Central memory CD4-positive, alpha-beta T cell (primary cell): ENCODE measurements around the gene AQP10.
"Not testable (repeated sequence)": the region's sequence is repeated elsewhere in the genome, so short reads cannot be mapped to it uniquely, and the experiment has no call there.

Source experiments
- DNase-seq: peaks from one replicate; pipeline ENCODE4 v3.0.0; 2022
- total RNA-seq, 3 experiments: gene quantifications; one replicate each; lab custom pipeline; 2026; lab: John Stamatoyannopoulos, UW

The AQP10 gene
- 0 reads per million in 3 experiments for total RNA-seq

- DNase-seq = no peak
Observed at GRCh38 chr1:154320882-154321608, at the start of gene AQP10. TSS of gene AQP10 (plus strand) at chr1:154321093. CDS start at chr1:154321156, 63 bp downstream.

GRCh38 chr1:154272217-154272998 is 48.5 kb upstream of the AQP10 start, which contains the start of gene HAX1:
TSS of gene HAX1 (plus strand) at chr1:154272629. CDS start at chr1:154272724, 95 bp downstream.
- DNase-seq = peak; percentile 97

GRCh38 chr1:154272999-154273563 is 47.8 kb upstream of the AQP10 start:
- DNase-seq = no peak

GRCh38 chr1:154276797-154277196 is 44.1 kb upstream of the AQP10 start:
- DNase-seq = no peak

- DNase-seq = not testable (repeated sequence)
Observed at GRCh38 chr1:154287591-154287990, 33.3 kb upstream of the AQP10 start.

- DNase-seq = no peak
Observed at GRCh38 chr1:154288661-154289060, 32.2 kb upstream of the AQP10 start.

- DNase-seq = no peak
Observed at GRCh38 chr1:154290921-154291320, 30.0 kb upstream of the AQP10 start.

- no peak for DNase-seq
Observed at GRCh38 chr1:154295408-154296235, 25.3 kb upstream of the AQP10 start.

- DNase-seq = no peak
Observed at GRCh38 chr1:154301582-154301981, 19.3 kb upstream of the AQP10 start.

GRCh38 chr1:154304664-154305337 is 16.1 kb upstream of the AQP10 start:
- DNase-seq = no peak

GRCh38 chr1:154306151-154306550 is 14.7 kb upstream of the AQP10 start:
- no peak for DNase-seq

GRCh38 chr1:154307670-154308270 is 13.1 kb upstream of the AQP10 start:
- DNase-seq = not testable (repeated sequence)

- not testable (repeated sequence) for DNase-seq
Observed at GRCh38 chr1:154309136-154309535, 11.8 kb upstream of the AQP10 start.

GRCh38 chr1:154312229-154313065 is 8.4 kb upstream of the AQP10 start:
- DNase-seq = not testable (repeated sequence)

GRCh38 chr1:154313066-154313356 is 7.9 kb upstream of the AQP10 start:
- DNase-seq = no peak

GRCh38 chr1:154314226-154314625 is 6.7 kb upstream of the AQP10 start:
- not testable (repeated sequence) for DNase-seq

- DNase-seq = no peak
Observed at GRCh38 chr1:154316704-154317103, 4.2 kb upstream of the AQP10 start.

- DNase-seq = no peak
Observed at GRCh38 chr1:154318386-154318785, 2.5 kb upstream of the AQP10 start.

- DNase-seq = not testable (repeated sequence)
Observed at GRCh38 chr1:154321609-154321934, 679 bp downstream of the AQP10 start.

- no peak for DNase-seq
Observed at GRCh38 chr1:154323493-154323892, 2.6 kb downstream of the AQP10 start.

GRCh38 chr1:154324241-154324640 is 3.3 kb downstream of the AQP10 start:
- no peak for DNase-seq
